HG02623 (cell line): Measurements from ENCODE around the gene DUSP2.

ENCODE experiments used
- ATAC-seq: cut with Tn5 transposase; IDR thresholded peaks from one replicate; pipeline ENCODE4 v1.9.1; 2021; ENCODE audit warnings: moderate library complexity; ENCODE audit not compliant: unreplicated experiment

Gene DUSP2

DNA sequence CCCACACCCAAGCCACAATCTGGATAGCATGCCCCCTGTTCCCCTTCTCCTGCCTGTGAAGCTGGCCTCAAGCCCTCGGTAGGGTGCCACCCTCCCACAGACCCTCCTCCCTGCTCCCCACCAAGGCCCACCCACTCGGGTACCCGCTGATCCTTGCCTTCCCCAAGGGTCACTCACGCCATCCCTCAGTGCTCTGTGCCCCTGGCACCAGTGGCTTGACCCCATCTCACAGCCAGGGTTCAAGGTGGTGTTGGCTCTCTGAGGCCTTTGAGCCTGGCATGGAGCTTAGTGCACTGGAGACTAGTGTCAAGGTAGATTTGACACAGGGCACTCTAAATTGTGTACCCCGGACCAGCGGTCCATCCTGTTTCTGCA, 40.8 kb downstream of the DUSP2 start:
- no peak for ATAC-seq

- no peak for ATAC-seq
Measured at GRCh38 chr2:96103761-96104486, 41.3 kb downstream of the DUSP2 start.

DNA sequence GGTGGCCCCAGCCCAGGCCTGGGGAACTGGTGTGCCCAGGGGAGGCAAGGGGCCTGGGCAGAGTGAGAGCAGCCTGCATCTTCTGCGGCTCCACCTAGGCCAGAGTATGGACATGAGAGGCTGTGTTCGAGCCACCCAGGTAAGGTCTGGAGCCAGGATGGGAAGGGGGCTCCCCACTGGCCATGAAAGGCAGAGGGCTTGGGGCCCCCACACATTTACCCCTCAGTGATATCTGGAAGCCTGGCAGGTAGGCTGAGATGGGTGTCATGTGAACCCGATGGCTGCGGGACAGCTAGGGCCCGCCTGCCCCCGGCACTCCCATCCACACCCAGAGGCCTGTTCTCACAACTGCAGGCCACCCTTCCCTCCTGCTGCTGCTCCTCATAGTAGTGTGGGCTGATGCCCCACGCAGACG, 42.0 kb downstream of the DUSP2 start:
- no peak for ATAC-seq

DNA sequence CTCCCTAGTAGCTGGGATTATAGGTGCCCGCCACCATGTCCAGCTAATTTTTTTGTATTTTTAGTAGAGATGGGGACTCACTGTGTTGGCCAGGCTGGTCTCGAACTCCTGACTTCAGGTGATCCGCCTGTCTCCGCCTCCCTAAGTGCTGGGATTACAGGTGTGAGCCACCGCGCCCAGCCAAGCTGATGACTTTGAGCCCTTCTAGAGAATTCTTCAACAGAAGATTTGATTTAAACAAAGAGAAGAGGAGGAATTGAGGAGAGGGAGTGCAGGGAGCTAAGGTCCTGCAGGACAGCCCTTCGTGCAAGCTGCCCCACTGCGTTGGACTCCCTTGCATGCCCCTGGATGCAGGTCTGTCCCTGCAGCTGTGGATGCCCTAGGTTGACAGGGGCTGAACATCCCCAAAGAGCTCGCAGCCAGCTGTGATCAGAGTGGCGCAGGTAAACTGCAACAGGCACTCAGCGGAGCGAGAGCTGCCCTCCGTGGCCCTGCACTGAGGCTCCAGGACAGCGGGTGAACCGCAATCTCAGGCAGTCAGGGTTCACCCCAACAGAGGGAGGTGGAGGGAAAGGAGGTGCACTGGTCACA, 42.5 kb downstream of the DUSP2 start:
- ATAC-seq = no peak

- ATAC-seq = no peak
Measured at GRCh38 chr2:96100893-96101304, 44.3 kb downstream of the DUSP2 start.

DNA sequence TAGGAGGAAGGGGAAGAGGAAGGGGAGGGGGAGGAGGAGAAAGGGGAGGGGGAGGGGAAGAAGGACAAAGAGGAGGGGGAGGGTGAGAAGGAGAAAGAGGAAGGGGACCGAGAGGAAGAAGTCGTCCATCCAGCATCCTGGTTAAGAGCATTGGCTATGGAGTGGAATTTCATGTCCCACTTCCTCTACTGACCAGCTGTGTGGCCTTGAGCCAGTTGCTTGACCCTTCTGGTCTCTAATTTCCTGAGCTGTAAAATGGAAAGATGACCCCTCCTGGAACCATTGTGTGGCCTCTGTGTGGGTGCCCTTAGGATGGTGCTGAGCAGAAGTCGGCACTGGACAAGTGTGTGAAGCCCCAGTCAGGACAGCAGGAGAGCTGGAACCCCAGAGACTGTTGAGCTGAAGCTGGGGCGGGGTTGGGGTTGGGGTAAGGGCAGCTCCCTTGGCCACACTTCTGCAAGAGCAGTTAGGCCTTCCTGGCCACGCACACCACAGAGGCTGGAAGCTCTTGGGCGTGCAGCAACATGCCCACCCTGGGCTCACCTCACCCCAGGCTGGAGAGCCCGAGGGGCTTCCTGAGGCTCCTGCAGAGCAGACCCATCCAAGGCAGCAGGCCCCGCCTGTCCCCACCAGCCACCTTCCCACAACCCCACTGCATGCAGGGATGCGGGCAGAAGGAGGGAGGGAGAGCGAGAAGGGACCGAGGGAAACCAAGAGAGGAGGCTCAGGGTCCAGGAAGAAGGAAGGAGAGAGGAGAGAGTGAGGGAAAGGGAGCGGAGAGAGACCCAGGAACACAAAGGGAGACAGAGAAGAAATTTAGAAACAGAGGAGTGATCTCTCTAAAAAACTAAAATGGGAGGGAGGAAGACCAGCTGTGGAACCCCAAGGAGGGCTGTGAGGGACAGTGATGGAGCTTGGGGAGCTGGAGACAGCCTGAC, 45.1 kb downstream of the DUSP2 start:
- ATAC-seq = no peak

DNA sequence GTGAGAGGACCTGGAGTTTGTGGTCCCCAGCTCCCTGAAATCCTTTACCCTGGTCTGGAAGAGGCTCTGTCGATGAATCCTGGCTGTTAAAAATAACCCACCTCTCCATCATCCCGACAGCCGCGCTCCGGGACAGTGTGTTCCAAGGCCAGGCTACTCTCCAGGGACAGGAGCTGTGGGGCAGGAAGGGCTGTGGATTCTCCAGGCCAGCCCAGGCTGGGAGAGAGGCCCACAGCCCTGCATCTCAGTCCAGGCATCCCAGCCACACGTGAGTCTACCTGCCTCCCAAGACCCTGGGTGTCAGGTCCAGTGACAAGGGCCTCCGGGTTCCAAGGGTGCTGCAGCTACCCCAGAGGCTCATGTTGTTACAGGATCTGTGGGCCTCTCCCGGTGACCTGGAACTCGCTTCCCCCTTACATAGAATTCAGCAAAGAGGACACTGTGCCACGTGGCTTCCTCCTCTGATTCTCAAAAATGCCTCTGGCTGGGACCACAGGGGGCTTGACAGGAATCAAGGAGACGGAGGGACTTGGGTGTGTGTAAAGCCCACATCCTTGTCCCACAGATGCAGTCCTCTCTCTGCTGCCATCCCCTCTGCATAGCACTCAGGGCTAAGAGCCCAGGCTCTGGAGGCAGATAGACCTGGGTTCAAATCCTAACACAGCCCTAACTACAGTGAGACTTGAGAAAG, 46.2 kb downstream of the DUSP2 start:
- no peak for ATAC-seq

GRCh38 chr2:96097951-96098823, 47.1 kb downstream of the DUSP2 start:
- ATAC-seq = no peak

DNA sequence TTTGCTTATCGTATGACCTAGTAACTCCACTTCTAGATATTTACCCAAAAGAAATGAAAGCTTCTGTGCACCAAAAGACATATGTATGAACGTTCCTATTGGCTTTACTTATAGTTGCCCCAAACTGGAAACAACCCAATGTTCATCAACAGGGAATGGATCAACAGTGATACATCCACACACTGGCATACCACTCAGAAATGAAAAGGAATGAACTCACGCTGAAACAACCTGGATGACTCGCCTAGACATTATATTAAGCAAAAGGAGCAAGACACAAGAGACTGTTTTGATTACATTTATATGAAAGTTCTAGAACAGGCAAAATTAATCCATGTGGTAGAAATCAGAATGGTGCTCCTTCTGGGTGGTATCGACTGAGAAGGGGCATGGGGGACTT, 47.8 kb downstream of the DUSP2 start:
- no peak for ATAC-seq

DNA sequence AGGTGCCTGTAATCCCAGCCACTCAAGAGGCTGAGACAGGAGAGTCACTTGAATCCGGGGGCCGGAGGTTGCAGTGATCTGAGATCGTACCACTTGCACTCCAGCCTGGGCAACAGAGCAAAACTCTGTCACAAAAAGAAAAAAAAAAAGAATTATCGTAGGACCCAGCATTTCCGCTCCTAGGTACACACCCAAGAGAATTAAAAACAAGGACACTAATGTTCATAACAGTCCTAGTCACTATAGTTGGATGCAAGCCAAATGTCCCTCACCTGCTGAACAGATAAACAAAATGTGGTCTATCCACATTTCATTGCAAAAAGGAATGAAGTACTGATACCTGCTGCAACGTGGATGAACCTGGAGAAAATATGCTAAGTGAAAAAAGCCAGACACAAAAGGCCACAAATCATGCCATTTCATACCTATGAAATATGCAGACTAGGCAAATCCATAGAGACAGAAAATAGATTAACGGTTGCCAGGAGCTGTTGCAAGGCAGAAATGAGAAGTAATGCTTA, 50.1 kb downstream of the DUSP2 start:
- ATAC-seq = no peak

DNA sequence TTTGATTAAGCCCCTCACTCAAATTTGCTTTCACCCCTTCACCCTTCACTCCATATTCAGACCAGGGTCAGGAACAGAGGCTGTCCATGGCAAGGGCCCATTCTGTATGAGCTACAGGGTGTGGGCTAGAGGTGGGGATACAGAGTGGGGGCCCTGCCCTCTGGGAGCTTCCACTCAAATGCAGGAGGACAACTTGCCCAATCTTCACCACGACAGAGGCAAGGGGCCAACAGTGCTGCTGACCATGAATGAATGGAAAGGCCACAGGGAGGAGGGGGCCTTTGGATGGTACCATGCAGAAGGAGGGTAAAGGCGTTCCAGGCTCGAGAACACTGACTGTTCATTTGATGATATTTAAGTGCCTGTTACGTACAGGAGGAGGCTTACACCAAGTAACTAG, 51.7 kb downstream of the DUSP2 start:
- ATAC-seq = no peak
